CD4-positive, alpha-beta T cell treated with Interleukin-12 subunit alpha and Interleukin-12 subunit beta, for 1 hour (primary cell): ENCODE measurements around the gene BSN.

Source experiments
- DNase-seq: peaks from one replicate; pipeline ENCODE4 v3.0.0-alpha.2; 2020

Gene BSN

DNA sequence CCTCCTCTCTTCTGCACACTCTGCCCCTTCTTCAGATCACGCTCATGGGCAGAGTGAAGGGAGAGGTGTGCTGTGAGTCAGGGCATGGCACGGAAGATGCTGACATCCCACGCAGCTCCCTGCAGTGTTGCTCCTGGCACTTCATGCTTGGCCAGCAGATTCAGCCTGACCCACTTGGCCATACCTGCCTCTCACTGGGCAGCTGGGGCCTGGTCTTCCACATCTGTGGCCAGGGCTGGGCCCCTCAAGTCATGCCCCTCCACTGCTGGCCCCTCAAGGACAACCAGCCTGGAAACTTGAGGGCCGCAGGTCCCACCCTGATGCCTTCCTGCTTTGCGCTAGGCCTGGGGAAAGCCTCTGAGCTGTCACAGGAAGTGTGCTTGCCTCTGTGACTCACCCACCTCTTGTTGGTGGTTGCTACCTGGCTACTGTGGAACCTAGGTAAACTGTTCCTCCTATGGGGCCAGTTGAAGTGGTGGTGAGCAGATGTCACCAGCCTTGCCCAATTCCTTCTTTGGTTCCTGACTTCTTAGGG, 48.7 kb downstream of the BSN start:
- DNase-seq, result peak; percentile 66

GRCh38 chr3:49606427-49606826, 52.1 kb downstream of the BSN start:
- DNase-seq, result no peak

- no peak for DNase-seq
Measured at GRCh38 chr3:49607105-49607591, 52.9 kb downstream of the BSN start.

- DNase-seq, result no peak
Measured at GRCh38 chr3:49607796-49608195, 53.5 kb downstream of the BSN start.

DNA sequence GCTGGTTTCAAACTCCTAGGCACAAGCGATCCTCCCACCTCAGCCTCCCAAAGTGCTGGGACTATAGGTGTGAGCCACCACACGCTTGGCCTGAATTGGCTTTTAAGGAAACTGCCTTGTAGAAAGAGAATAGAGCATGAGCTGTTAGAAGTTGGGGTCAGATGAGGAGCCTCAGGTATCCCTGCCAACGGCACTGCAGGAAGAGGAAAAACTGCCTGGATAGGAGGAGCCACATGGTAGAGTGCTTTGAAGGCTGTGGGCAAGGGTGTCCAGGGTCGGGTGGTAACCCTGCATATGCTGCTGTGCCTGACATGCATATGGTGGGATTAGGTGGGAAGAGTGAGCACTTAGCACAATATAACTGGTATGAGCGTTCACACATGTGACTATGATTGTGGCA, 55.0 kb downstream of the BSN start:
- no peak for DNase-seq

DNA sequence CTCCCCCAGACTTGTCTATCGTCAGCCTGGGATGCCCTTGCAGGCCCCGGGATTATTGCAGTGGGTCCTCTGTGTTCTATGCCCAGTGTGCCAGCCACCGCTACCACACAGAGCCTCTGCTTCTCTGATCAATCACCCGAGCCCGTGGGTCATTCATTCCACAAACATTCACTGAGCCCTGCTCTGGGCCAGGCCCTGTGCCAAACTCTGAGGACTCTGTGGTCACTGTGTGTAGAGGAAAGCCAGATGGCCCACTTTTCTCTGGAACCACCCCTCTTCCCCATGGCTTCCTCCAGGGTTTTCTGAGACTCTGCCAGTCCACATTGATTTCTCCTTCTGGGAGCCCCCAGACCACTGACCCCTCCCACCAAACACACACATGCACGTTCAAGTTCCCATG, 55.5 kb downstream of the BSN start:
- DNase-seq, result no peak

- no peak for DNase-seq
Measured at GRCh38 chr3:49610666-49611280, 56.5 kb downstream of the BSN start.

DNA sequence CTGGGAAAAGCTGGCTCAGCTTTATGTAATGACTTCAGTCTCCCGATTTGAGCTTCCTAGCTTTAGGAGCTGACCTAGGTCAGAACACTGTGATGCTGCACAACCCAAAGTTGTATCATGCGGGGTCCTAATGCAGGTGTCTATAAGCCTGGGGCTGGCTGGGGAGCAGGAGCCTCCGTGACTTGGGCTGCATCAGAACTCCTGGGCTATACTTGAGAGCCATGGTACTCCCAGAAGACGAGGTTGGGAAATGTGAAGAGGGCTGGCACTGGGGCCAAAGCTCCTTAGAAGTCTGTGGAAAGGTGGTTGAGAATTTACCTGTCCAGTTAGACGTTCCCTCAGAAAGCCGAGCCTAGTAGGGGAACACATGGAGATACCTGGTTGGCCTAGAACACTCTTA, 57.0 kb downstream of the BSN start:
- DNase-seq, result no peak

DNA sequence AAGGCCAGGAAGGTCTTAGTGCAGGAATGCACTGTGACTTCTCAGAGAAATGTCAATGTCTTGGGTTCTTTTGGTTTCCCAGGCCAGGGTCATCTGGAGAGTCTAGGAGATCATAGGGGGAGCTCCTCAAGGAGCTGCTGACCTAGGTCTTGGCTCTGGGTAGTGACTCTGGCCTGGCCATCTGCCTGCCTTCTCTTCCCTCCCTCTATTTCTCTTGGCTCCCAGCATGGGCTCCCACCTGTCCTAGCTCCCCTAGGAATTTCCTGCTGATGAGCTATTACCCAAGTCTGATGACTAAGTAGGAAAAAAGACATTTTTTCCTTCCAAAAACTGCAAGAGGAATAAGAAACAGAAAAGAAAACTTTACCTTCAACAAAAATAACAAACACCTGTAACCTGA, 57.4 kb downstream of the BSN start:
- no peak for DNase-seq

DNA sequence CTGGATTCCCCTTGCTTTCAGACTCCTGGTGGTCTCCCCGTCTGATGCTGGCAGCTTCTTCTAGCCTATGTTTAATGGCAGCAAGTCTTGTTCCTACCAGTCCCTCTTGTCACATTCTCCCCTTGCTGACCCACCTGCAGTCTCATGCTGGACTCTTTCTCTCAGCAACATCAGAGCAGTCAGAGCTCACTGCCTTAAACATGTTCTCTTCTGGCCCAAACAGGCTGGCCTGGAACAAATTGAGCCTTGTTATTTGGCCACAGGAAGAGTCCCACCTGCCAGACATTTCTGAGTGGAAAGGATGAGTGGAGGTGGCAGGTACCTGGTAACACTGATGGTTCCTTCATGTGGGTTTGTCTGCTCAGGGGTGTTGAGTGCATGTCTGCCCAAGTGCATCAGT, 60.7 kb downstream of the BSN start:
- DNase-seq, result no peak

DNA sequence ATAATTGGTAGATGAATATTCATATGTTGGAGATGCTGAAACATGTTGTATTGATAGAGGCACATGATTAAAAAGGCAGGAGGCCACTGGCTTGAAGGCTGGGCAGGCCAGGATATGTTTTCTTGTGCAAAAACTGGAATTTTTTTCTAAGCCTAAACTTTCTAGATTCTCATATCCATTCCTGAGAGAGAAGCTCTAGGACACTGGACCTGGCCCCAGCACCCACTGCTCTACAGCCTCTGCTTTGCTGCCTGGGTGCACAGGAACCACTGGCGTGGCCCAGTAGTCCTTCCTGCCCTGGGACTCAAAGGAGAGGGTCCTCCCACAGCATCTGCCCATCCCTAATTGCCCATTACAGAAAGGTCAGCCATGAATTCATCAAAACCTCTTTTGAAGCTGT, 61.8 kb downstream of the BSN start:
- no peak for DNase-seq

- DNase-seq, result no peak
Measured at GRCh38 chr3:49616491-49616941, 62.2 kb downstream of the BSN start.

DNA sequence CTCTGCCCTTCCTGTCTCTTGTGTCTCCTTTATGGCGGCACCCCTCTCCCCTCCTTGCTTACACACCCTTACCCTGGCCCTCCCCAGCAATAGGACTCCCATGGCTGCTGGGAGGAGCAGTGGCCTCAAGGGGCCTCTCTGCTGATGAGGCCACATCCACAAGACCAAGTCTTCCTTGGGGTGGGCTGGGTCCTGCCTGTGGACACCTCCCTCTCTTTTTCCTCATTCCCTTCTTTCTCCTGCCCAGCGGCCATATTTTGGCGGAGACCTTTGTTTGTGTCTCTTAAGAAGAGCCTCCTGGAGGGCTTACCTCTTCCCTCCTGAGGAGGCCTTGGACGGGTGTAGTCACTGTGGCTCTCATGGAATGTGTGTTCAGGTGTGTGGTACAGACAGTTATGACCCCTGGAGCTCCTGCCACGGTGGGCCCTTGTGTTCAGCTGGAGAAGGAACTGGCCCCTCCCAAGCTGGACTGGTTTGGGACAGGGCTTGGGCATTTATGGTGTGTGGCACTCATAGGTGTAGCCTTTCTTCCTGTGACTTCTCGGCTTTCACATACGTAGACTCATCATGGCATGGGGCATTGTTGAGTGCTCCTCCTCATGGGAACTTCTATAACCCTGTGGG, 63.2 kb downstream of the BSN start:
- DNase-seq, result no peak

GRCh38 chr3:49618412-49618811, 64.1 kb downstream of the BSN start:
- no peak for DNase-seq

DNA sequence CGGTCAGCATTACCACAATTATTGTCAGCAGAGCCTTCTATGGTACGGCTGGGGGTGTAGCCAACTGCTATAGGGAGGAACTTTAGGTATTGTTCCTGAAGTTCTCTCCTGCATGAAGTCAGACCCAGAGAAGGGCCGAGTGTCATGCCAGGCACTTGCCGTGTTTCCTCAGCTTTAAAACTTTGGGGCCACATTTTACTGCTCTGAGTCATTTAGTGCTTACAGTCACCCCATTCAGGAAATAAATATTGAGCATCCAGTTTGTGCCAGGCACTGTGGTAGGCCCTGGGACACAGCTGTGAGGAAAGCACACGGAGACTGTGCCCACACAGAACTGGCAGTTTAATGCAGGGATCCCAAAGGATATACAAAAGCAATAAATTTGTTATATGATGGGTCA, 65.4 kb downstream of the BSN start:
- no peak for DNase-seq

DNA sequence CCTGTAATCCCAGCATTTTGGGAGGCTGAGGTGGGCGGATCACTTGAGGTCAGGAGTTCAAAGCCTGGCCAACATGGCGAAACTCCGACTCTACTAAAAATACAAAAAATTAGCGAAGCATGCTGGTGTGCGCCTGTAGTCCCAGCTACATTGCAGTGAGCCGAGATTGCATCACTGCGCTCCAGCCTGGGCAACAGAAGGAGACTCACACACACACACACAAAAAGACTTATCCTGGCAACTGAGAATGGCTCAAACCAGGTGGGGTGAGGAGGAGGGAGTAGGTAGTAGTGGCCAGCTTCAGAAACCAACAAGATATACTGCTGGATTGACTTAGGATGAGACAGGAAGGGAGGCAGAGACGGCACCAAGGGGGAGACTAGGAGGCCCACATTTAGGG, 66.5 kb downstream of the BSN start:
- DNase-seq, result no peak

DNA sequence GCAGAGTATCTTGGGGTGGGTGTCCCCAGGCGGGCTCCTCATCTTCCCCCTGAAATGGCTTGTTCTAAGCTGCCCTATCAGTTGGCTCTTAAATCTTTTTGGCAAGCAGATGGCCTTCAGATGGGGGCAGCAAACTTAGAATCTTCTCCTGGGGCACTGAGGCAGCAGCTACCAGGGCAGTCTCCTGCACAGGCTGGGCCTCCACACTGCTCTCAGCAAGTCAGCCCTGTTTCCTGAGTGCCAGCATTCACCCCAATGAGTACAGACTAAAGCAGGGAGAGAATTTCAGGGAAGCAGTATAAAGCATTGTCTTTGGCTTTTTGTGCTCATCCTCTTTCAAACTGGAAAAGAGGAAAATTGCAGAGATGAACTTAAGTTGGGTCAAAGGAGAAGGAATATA, 68.8 kb downstream of the BSN start:
- DNase-seq, result no peak

- DNase-seq, result no peak
Measured at GRCh38 chr3:49625071-49625470, 70.8 kb downstream of the BSN start.

DNA sequence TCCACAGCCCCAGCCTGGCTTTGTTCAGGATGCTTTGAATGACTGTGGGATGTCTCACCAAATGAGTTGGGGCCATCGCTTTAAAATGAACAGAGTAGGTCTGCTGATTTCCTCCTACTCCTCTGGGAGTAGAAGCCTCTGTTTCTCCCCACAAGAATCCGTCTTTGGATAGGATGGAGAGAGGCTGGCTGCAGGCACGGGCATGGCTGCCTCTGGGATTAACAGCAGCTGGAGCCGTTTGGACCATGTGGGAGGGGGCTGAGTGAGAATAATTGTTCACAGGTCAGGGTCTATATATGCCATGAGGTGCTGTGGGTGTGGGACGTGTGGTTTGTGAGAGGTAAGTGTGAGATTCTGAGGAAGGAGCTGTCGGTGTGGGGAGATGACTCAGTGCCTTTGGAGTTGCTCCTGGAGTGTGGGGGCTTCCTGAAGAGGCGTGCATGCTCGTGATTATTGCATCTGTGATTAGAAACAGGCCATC, 71.9 kb downstream of the BSN start:
- DNase-seq, result no peak

DNA sequence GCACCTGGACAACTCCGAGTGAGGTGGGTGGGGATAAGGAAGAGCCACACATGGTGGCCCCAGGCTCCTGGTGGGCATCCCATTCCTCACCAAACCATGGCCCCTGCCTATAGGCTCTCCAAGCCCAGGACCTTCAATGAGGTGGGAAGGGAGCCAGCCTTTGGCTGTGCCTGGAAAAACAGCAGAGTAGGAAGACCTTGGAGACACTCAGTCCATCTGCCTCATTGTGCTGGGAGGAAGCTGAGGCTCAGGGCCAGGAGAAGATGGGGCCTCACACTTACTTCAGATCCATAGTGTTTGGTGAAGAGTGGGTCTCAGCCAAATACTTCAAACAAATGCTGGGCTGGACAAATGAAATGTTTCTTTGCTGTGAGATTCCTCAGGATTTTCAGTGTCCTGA, 72.5 kb downstream of the BSN start:
- DNase-seq, result no peak

DNA sequence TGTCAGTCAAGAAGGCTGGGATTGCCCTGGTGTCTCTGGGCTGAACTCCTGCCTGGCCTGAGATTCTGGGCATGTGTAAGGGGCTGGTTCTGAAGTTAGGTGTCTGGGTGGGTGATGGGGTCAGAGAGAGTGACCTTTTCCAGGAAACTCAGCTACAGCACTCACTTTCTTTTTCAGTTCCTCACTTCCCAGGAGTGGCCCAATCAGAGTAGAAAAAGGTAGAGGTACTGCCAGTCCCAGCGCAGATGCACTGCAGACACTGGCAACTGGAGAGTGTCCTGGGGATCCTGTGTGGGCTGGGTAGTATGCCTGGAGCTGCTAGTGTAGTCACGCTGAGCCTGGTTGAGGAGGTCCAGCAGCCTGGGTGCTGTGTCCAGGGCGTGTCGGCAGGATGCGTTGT, 73.4 kb downstream of the BSN start:
- DNase-seq, result no peak

GRCh38 chr3:49628249-49628648, 74.0 kb downstream of the BSN start:
- no peak for DNase-seq

DNA sequence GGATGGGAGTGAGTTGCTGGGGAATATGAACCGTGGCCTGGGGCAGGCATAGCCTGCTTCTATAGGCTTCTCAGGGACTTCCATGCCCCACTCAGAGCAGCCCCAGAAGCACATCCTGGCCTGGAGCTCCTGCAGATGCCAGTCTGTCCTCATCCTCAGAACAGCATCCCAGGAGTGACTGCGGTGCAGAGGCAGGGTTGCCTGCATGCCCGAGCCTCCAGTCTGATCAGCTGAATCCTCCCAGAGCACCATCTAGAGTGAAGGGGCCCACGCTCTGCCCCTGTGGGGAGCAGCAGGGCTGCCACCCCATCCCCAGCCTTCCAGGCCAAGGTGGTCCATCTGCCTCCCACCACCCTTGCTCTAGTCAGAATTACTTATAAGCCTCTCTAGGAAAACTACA, 75.2 kb downstream of the BSN start:
- no peak for DNase-seq

DNA sequence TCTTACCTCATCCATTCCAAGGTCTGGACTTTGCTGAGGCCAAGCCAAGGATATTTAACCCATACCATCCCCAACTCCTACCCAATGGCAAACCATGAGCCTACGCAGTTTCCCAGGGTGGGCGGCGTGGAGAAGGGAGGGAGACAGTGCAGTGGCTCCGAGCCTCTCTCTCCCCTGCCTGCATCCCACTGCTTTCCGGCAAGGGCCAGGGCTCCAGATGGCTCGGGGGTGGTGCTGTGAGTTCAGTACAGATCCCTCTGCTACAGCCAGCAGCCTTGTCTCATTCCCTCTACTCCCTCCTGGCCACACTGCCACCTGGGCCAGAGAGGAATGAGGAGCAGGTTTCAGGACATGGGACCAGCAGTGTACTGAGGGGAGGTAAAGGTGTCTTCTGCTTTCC, 75.6 kb downstream of the BSN start:
- DNase-seq, result no peak

- DNase-seq, result no peak
Measured at GRCh38 chr3:49630784-49631183, 76.5 kb downstream of the BSN start.
